Neural cell (in vitro differentiated cells): ENCODE data around the gene ITGB5. TPM values are rescaled to one million over a fixed set of nuclear protein-coding genes. Genes with fewer than 3 reads are reported as not detected.

ENCODE experiments used
- H2AFZ ChIP-seq: fragments of 200-600, 300-800 bp; sonication (generic), shearing (Covaris generic); 2 replicates; pipeline ENCODE4 v1.6.0; 2014; ENCODE audit warnings: low read depth, mild to moderate bottlenecking, antibody characterized with exemption, low read length, moderate library complexity
- H3F3A ChIP-seq: fragments of 200-600 bp; shearing (Covaris generic); 2 replicates; pipeline ENCODE4 v1.6.1; 2016; ENCODE audit warnings: mild to moderate bottlenecking, moderate library complexity, mixed read lengths, antibody characterized with exemption, low read length; ENCODE audit not compliant: insufficient read depth, poor library complexity, severe bottlenecking
- H3K27ac ChIP-seq: fragments of 200-600, 300-800 bp; sonication (generic), shearing (Covaris generic); 2 replicates; pipeline ENCODE4 v1.5.1; 2014; ENCODE audit warnings: mild to moderate bottlenecking, low read length, moderate library complexity
- H3K27me3 ChIP-seq: fragments of 300-800, 200-600 bp; sonication (generic), shearing (Covaris generic); 2 replicates; pipeline ENCODE4 v1.6.0; 2014; ENCODE audit warnings: mild to moderate bottlenecking, low read depth, low read length, moderate library complexity; ENCODE audit not compliant: insufficient read depth
- H3K36me3 ChIP-seq: fragments of 300-800, 200-600 bp; sonication (generic), shearing (Covaris generic); 2 replicates; pipeline ENCODE4 v1.5.1; 2014; ENCODE audit warnings: mild to moderate bottlenecking, antibody characterized with exemption, low read length, moderate library complexity; ENCODE audit not compliant: insufficient read depth
- H3K4me2 ChIP-seq: fragments of 300-800, 200-600 bp; sonication (generic), shearing (Covaris generic); 2 replicates; pipeline ENCODE4 v1.6.0; 2014; ENCODE audit warnings: mild to moderate bottlenecking, low read length
- H3K4me3 ChIP-seq: fragments of 300-800, 200-600 bp; sonication (generic), shearing (Covaris generic); 2 replicates; pipeline ENCODE4 v1.5.1; 2014; ENCODE audit warnings: mild to moderate bottlenecking, low read length, moderate library complexity
- H3K79me2 ChIP-seq: fragments of 200-600 bp; shearing (Covaris generic); replicated peaks from 2 replicates; pipeline ENCODE4 v1.6.0; 2014; ENCODE audit warnings: mild to moderate bottlenecking, low read length, moderate library complexity; ENCODE audit not compliant: insufficient read depth
- H3K9ac ChIP-seq: fragments of 300-800, 200-600 bp; sonication (generic), shearing (Covaris generic); 2 replicates; pipeline ENCODE4 v1.6.1; 2016; ENCODE audit warnings: mild to moderate bottlenecking, low read length, mixed read lengths
- H3K9me2 ChIP-seq: fragments of 200-600 bp; shearing (Covaris generic); 2 replicates; pipeline ENCODE4 v1.6.1; 2016; ENCODE audit warnings: mild to moderate bottlenecking, low read length, mixed read lengths; ENCODE audit not compliant: insufficient read depth
- H3K9me3 ChIP-seq: fragments of 200-600, 300-800 bp; sonication (generic), shearing (Covaris generic); 2 replicates; pipeline ENCODE4 v1.6.1; 2016; ENCODE audit warnings: mild to moderate bottlenecking, mixed run types, low read length, moderate library complexity, mixed read lengths
- H4K20me1 ChIP-seq: fragments of 200-600 bp; shearing (Covaris generic); 2 replicates; pipeline ENCODE4 v1.6.1; 2016; ENCODE audit warnings: mild to moderate bottlenecking, mixed run types; ENCODE audit not compliant: insufficient read depth
- CTCF ChIP-seq: fragments of 450-650 bp; IDR thresholded peaks from 2 replicates; pipeline ENCODE4 v1.5.1; 2014; ENCODE audit warnings: antibody characterized with exemption, mild to moderate bottlenecking, moderate library complexity; ENCODE audit not compliant: poor library complexity, severe bottlenecking
- EP300 ChIP-seq: fragments of 450-650 bp; conservative IDR thresholded peaks from 2 replicates; pipeline ENCODE4 v1.6.1; 2014; ENCODE audit warnings: antibody characterized with exemption, mild to moderate bottlenecking, moderate library complexity; ENCODE audit not compliant: poor library complexity, severe bottlenecking
- EZH2 ChIP-seq: fragments of 200-600, 300-800 bp; shearing (Covaris generic), sonication (generic); IDR thresholded peaks from 2 replicates; pipeline ENCODE4 v1.6.1; 2014; ENCODE audit warnings: antibody characterized with exemption, low read length, borderline replicate concordance, mild to moderate bottlenecking; ENCODE audit not compliant: insufficient read depth, poor library complexity, severe bottlenecking
- MXI1 ChIP-seq: fragments of 450-650 bp; conservative IDR thresholded peaks from 2 replicates; pipeline ENCODE4 v1.6.1; 2014; ENCODE audit warnings: antibody characterized with exemption, mild to moderate bottlenecking; ENCODE audit not compliant: poor library complexity, severe bottlenecking
- POLR2AphosphoS5 ChIP-seq: IDR thresholded peaks from 2 replicates; pipeline ENCODE4 v1.6.1; 2012
- RAD21 ChIP-seq: fragments of 450-650 bp; conservative IDR thresholded peaks from 2 replicates; pipeline ENCODE4 v1.6.1; 2014; ENCODE audit warnings: antibody characterized with exemption, mild to moderate bottlenecking, moderate library complexity
- REST ChIP-seq: IDR thresholded peaks from 2 replicates; pipeline ENCODE4 v1.6.1; 2012; ENCODE audit warnings: borderline replicate concordance
- SMC3 ChIP-seq: fragments of 450-650 bp; conservative IDR thresholded peaks from 2 replicates; pipeline ENCODE4 v1.6.1; 2014; ENCODE audit warnings: antibody characterized with exemption, mild to moderate bottlenecking, moderate library complexity; ENCODE audit not compliant: poor library complexity
- polyA plus RNA-seq: library from polyadenylated mRNA; depleted of rRNA; stranded (reverse); fragments of >200 nt; gene quantifications from 2 replicates; pipeline ENCODE4 v1.2.3, GENCODE V29; 2014

Gene ITGB5
- polyA plus RNA-seq, 1 donor from 2014 or later: 1.2 TPM

GRCh38 chr3:124834723-124835718 is 52.1 kb downstream of the ITGB5 start:
- Histone ChIP-seq H3K4me3 (no peak overlapping the region), H3K27ac (no peak overlapping the region), H3K36me3 (no peaks in the 10 kb centered on the region), H3K9ac (no peak overlapping the region), H3K4me2 (no peak overlapping the region), H2AFZ (no peak overlapping the region), H3K27me3 (no peaks in the 10 kb centered on the region), H3K79me2 (no peaks in the 10 kb centered on the region), H3K9me2 (no peaks in the 10 kb centered on the region), H3K9me3 (no peaks in the 10 kb centered on the region), H3F3A (no peaks in the 10 kb centered on the region), H4K20me1 (no peaks in the 10 kb centered on the region)
- no peak for TF ChIP-seq EZH2
- TF ChIP-seq REST: no peak
- no peak for TF ChIP-seq SMC3
- no peak for TF ChIP-seq EP300
- TF ChIP-seq POLR2AphosphoS5: no peak
- TF ChIP-seq CTCF: no peak
- TF ChIP-seq MXI1: no peak

GRCh38 chr3:124833710-124834332 is 53.3 kb downstream of the ITGB5 start:
- H3K27me3 ChIP-seq: no peaks in the 10 kb centered on the region
- no peak overlapping the region for H2AFZ ChIP-seq
- H3K4me2 ChIP-seq: no peak overlapping the region
- no peaks in the 10 kb centered on the region for H4K20me1 ChIP-seq
- H3K9ac ChIP-seq: no peak overlapping the region
- H3K36me3 ChIP-seq: no peaks in the 10 kb centered on the region
- no peak for TF ChIP-seq RAD21
- no peak for TF ChIP-seq CTCF
- no peak for TF ChIP-seq MXI1
- TF ChIP-seq REST: no peak
- TF ChIP-seq SMC3: no peak
- TF ChIP-seq EP300: no peak
- H3K9me2 ChIP-seq: no peaks in the 10 kb centered on the region
- no peak overlapping the region for H3K27ac ChIP-seq
- no peak overlapping the region for H3K4me3 ChIP-seq
- no peaks in the 10 kb centered on the region for H3K79me2 ChIP-seq
- H3K9me3 ChIP-seq: no peaks in the 10 kb centered on the region
- H3F3A ChIP-seq: no peaks in the 10 kb centered on the region
